Skeletal muscle satellite cell (primary cell): ENCODE measurements around the gene HSD17B8.
"Not testable (repeated sequence)": the region's sequence is repeated elsewhere in the genome, so short reads cannot be mapped to it uniquely, and the experiment has no call there.

Source experiments
- H3K27me3 ChIP-seq: 2 replicates; pipeline ENCODE4 v1.7.0; 2013; ENCODE audit warnings: low read length; ENCODE audit not compliant: control insufficient read depth, insufficient read depth
- H3K36me3 ChIP-seq: 2 replicates; pipeline ENCODE4 v1.7.0; 2013; ENCODE audit warnings: mild to moderate bottlenecking, control low read depth, low read length; ENCODE audit not compliant: insufficient read depth
- H3K4me1 ChIP-seq: 2 replicates; pipeline ENCODE4 v1.7.0; 2013; ENCODE audit warnings: low read length; ENCODE audit not compliant: control insufficient read depth, insufficient read depth
- H3K4me2 ChIP-seq: 2 replicates; pipeline ENCODE4 v1.7.0; 2013; ENCODE audit warnings: mild to moderate bottlenecking, low read length
- H3K4me3 ChIP-seq: 2 replicates; pipeline ENCODE4 v1.7.0; 2013; ENCODE audit warnings: low read length
- H3K9ac ChIP-seq: 2 replicates; pipeline ENCODE4 v1.7.0; 2013; ENCODE audit warnings: mild to moderate bottlenecking, low read depth, low read length, moderate library complexity
- H3K9me3 ChIP-seq: replicated peaks from 2 replicates; pipeline ENCODE4 v1.7.0; 2013; ENCODE audit warnings: mild to moderate bottlenecking, control low read depth, low read length

The HSD17B8 gene

GRCh38 chr6:33213166-33213988, 8.9 kb downstream of the HSD17B8 start:
- Histone ChIP-seq H3K4me3 (peak overlapping the region; percentile 71), H3K9me3 (no peaks in the 10 kb centered on the region), H3K36me3 (peaks cover 16% of the 10 kb centered on the region), H3K27me3 (peaks cover 33% of the 10 kb centered on the region), H3K9ac (peak overlapping the region; percentile 55), H3K4me1 (peaks cover 21% of the 10 kb centered on the region), H3K4me2 (peak overlapping the region; percentile 94)

GRCh38 chr6:33213989-33214335, 9.5 kb downstream of the HSD17B8 start:
- H3K9ac ChIP-seq, result peak overlapping the region; percentile 55
- H3K4me1 ChIP-seq, result peaks cover 17% of the 10 kb centered on the region
- peak overlapping the region; percentile 71 for H3K4me3 ChIP-seq
- H3K4me2 ChIP-seq, result peak overlapping the region; percentile 94
- peaks cover 35% of the 10 kb centered on the region for H3K27me3 ChIP-seq
- peaks cover 16% of the 10 kb centered on the region for H3K36me3 ChIP-seq
- no peaks in the 10 kb centered on the region for H3K9me3 ChIP-seq

GRCh38 chr6:33215271-33216116, 11.0 kb downstream of the HSD17B8 start:
- no peak overlapping the region for H3K9ac ChIP-seq
- H3K36me3 ChIP-seq, result peaks cover 5% of the 10 kb centered on the region
- H3K9me3 ChIP-seq, result no peaks in the 10 kb centered on the region
- no peak overlapping the region for H3K4me2 ChIP-seq
- H3K4me3 ChIP-seq, result no peak overlapping the region
- peaks cover 35% of the 10 kb centered on the region for H3K27me3 ChIP-seq
- peaks cover 16% of the 10 kb centered on the region for H3K4me1 ChIP-seq

GRCh38 chr6:33216117-33216649, 11.7 kb downstream of the HSD17B8 start:
- Histone ChIP-seq H3K4me3 (no peak overlapping the region), H3K36me3 (no peaks in the 10 kb centered on the region), H3K9me3 (no peaks in the 10 kb centered on the region), H3K9ac (no peak overlapping the region), H3K4me1 (peaks cover 16% of the 10 kb centered on the region), H3K27me3 (peaks cover 36% of the 10 kb centered on the region), H3K4me2 (no peak overlapping the region)

- Histone ChIP-seq H3K9ac (no peak overlapping the region), H3K4me2 (no peak overlapping the region), H3K9me3 (no peaks in the 10 kb centered on the region), H3K27me3 (peaks cover 45% of the 10 kb centered on the region), H3K36me3 (no peaks in the 10 kb centered on the region), H3K4me3 (no peak overlapping the region), H3K4me1 (peaks cover 16% of the 10 kb centered on the region)
Measured at GRCh38 chr6:33217246-33217645, 12.8 kb downstream of the HSD17B8 start.

GRCh38 chr6:33217681-33218080, 13.2 kb downstream of the HSD17B8 start:
- Histone ChIP-seq H3K27me3 (peaks cover 48% of the 10 kb centered on the region), H3K4me1 (peaks cover 12% of the 10 kb centered on the region), H3K36me3 (no peaks in the 10 kb centered on the region), H3K9me3 (no peaks in the 10 kb centered on the region), H3K4me2 (no peak overlapping the region), H3K4me3 (no peak overlapping the region), H3K9ac (no peak overlapping the region)

GRCh38 chr6:33226503-33227120, 22.2 kb downstream of the HSD17B8 start:
- H3K9me3 ChIP-seq, H3K9ac ChIP-seq, H3K4me2 ChIP-seq, H3K36me3 ChIP-seq, H3K4me1 ChIP-seq, H3K4me3 ChIP-seq: not testable (repeated sequence)
- H3K27me3 ChIP-seq, result peaks cover 62% of the 10 kb centered on the region

GRCh38 chr6:33235221-33235634, 30.8 kb downstream of the HSD17B8 start:
- Histone ChIP-seq H3K4me3 (no peak overlapping the region), H3K9me3 (no peaks in the 10 kb centered on the region), H3K4me1 (no peaks in the 10 kb centered on the region), H3K9ac (no peak overlapping the region), H3K27me3 (peaks cover 53% of the 10 kb centered on the region), H3K36me3 (no peaks in the 10 kb centered on the region), H3K4me2 (no peak overlapping the region)

- Histone ChIP-seq H3K4me1 (no peaks in the 10 kb centered on the region), H3K9me3 (no peaks in the 10 kb centered on the region), H3K36me3 (no peaks in the 10 kb centered on the region), H3K4me3 (no peak overlapping the region), H3K27me3 (peaks cover 51% of the 10 kb centered on the region), H3K4me2 (no peak overlapping the region), H3K9ac (no peak overlapping the region)
Measured at GRCh38 chr6:33236328-33236727, 31.9 kb downstream of the HSD17B8 start.

- Histone ChIP-seq H3K9me3 (no peaks in the 10 kb centered on the region), H3K36me3 (no peaks in the 10 kb centered on the region), H3K9ac (no peak overlapping the region), H3K27me3 (peaks cover 50% of the 10 kb centered on the region), H3K4me1 (no peaks in the 10 kb centered on the region), H3K4me2 (no peak overlapping the region), H3K4me3 (no peak overlapping the region)
Measured at GRCh38 chr6:33236852-33237251, 32.4 kb downstream of the HSD17B8 start.

GRCh38 chr6:33237741-33238140, 33.3 kb downstream of the HSD17B8 start:
- Histone ChIP-seq H3K27me3 (peaks cover 57% of the 10 kb centered on the region), H3K4me1 (no peaks in the 10 kb centered on the region), H3K9me3 (no peaks in the 10 kb centered on the region), H3K4me3 (no peak overlapping the region), H3K9ac (no peak overlapping the region), H3K36me3 (no peaks in the 10 kb centered on the region), H3K4me2 (no peak overlapping the region)
